AG04450 (cell line): Measurements from ENCODE around the gene SPATA21. TPM values are rescaled to one million over a fixed set of nuclear protein-coding genes. Genes with fewer than 3 reads are reported as not detected.

Experiments
- CTCF ChIA-PET: fragments of 300-600, 350-600 bp; formaldehyde crosslinking; extraction: SDS; loops from one replicate; lab custom pipeline; 2022; ENCODE audit warnings: antibody characterized with exemption, inconsistent platforms; lab: Charles Lee
- POLR2A ChIA-PET: fragments of 350-600 bp; formaldehyde crosslinking; extraction: SDS; loops from one replicate; lab custom pipeline; 2021; ENCODE audit warnings: antibody characterized with exemption, inconsistent platforms; lab: Yijun Ruan, JAX
- DNase-seq: peaks from one replicate; pipeline ENCODE4 v3.0.0-alpha.2; 2011; ENCODE audit warnings: low read depth, low spot score
- H3K27ac ChIP-seq: one replicate; pipeline ENCODE4 v1.5.1; 2012; ENCODE audit warnings: low read depth, low read length, control low read depth
- H3K27me3 ChIP-seq: one replicate; pipeline ENCODE4 v1.6.0; 2012; ENCODE audit warnings: low read length; ENCODE audit not compliant: control insufficient read depth, insufficient read depth
- H3K4me3 ChIP-seq: 2 replicates; pipeline ENCODE4 v1.5.1; 2011; ENCODE audit warnings: mild to moderate bottlenecking, low read depth, low read length, control low read depth
- H3K9me3 ChIP-seq: 2 replicates; pipeline ENCODE4 v1.5.1; 2012; ENCODE audit warnings: low read length; ENCODE audit not compliant: control insufficient read depth, insufficient read depth
- polyA plus RNA-seq: library from polyadenylated mRNA; depleted of rRNA; stranded (reverse); fragments of >200 nt; gene quantifications from 2 replicates; pipeline ENCODE4 v1.2.3, GENCODE V29; 2011
- TF ChIP-seq, protein P1 (sequence below): IDR thresholded peaks from 2 replicates; pipeline ENCODE4 v1.5.1; 2011; ENCODE audit warnings: low read depth, low read length, control low read depth, inconsistent platforms

The SPATA21 gene
- polyA plus RNA-seq, 1 experiment: 0.04 TPM

DNA sequence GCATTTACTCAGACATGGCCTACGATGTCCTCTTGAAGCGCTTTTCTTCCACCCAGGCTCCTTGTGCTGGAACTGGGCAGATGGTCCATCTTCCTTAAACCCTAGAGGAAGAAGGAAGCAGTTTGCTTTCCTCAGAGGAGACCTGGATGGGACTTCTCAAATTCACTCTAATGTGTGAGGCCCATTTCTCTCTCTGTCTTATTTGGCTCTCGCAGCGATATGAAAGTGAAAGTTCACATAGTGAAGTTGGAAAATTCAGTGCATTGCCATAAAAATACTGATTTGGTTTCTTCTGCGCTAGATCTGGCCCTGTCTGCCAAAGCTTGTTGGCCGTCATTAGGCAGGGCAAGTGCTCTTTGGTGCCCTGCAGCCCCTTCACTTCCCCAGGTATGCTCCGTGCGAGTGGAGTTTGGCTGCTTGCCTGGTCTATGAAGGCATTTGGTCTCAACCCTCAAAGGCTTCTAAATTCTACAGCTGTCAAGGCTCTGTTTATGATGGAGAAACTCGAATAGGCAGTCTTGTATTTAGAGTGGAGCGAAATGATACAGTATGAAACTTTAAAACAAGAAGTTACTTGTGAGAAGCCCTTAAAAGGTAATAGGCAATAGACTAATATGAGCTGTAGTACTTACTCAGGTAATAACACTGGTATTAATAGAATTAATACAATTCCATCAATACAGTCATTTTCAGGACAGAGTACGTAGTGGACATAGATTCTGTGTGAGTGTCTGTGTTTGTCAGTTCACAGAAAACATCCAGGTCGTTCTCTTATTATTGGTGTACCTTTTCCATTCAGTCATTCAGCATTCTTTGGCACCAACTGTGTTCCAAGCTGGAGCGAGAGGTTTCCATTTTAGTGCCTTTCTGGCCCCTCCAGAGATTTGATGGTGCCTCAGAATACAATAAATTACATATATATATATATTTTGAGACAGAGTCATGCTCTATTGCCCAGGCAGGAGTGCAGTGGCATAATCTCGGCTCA, 49.7 kb downstream of the SPATA21 start:
- ChIA-PET POLR2A (interaction anchor here (1.1 to 1.2 kb wide), 2 partner anchors 16 to 17 kb away, joined by 3 to 6 read pairs; no protein-coding TSS in a partner anchor), CTCF (interaction anchor here (0.7 to 1.2 kb wide), 2 partner anchors 10 to 52 kb away, joined by 3 to 11 read pairs; no protein-coding TSS in a partner anchor)
- no peak for DNase-seq
- Histone ChIP-seq H3K27ac (peak overlapping the region; percentile 80), H3K9me3 (no peaks in the 10 kb centered on the region), H3K4me3 (peak overlapping the region; percentile 52), H3K27me3 (no peaks in the 10 kb centered on the region)
- TF ChIP-seq, protein P1, sequence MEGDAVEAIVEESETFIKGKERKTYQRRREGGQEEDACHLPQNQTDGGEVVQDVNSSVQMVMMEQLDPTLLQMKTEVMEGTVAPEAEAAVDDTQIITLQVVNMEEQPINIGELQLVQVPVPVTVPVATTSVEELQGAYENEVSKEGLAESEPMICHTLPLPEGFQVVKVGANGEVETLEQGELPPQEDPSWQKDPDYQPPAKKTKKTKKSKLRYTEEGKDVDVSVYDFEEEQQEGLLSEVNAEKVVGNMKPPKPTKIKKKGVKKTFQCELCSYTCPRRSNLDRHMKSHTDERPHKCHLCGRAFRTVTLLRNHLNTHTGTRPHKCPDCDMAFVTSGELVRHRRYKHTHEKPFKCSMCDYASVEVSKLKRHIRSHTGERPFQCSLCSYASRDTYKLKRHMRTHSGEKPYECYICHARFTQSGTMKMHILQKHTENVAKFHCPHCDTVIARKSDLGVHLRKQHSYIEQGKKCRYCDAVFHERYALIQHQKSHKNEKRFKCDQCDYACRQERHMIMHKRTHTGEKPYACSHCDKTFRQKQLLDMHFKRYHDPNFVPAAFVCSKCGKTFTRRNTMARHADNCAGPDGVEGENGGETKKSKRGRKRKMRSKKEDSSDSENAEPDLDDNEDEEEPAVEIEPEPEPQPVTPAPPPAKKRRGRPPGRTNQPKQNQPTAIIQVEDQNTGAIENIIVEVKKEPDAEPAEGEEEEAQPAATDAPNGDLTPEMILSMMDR: no peak

DNA sequence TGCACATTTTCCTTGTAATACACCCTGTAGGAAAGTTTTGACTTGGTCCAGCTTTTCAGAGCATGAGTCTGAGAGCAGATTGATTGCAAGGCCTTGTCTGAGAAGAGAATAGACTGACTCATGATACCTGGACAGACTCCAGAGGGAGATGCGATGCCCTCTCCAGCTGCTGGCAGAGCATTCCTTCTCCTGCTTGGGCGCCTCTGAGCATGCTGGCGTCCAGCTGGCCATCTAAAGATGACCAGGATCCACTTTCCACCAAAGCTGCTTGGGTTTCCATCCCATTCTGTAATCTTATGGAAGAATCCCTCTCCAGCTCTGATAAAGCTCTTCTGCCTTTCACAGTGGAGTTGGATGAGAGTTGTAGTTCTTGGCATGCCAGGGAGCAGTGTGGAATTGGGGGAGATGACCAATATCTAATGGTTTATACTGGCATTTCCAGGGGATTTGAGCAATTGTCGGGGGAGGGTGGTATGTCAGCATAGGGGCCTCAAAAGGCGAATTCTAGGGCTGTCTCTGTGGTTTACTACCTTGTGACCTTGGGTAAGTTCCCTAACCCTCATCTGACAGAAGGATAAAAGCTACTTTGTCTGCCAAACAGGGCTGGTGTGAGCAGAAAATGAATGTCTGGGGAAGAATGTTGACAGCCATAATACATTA, 50.6 kb downstream of the SPATA21 start:
- Histone ChIP-seq H3K9me3 (no peaks in the 10 kb centered on the region), H3K27ac (peak overlapping the region; percentile 80), H3K4me3 (peak overlapping the region; percentile 52), H3K27me3 (no peaks in the 10 kb centered on the region)
- POLR2A ChIA-PET: interaction anchor here (0.5 to 1.2 kb wide), 6 partner anchors 10 to 25 kb away, joined by 3 to 11 read pairs (median 6); partner anchors contain the start of gene SZRD1
- TF ChIP-seq, protein P1: no peak
- CTCF ChIA-PET: interaction anchor here (0.7 kb wide), 1 partner anchor 9 kb away, joined by 11 read pairs; no protein-coding TSS in a partner anchor
- DNase-seq: peak; percentile 44

DNA sequence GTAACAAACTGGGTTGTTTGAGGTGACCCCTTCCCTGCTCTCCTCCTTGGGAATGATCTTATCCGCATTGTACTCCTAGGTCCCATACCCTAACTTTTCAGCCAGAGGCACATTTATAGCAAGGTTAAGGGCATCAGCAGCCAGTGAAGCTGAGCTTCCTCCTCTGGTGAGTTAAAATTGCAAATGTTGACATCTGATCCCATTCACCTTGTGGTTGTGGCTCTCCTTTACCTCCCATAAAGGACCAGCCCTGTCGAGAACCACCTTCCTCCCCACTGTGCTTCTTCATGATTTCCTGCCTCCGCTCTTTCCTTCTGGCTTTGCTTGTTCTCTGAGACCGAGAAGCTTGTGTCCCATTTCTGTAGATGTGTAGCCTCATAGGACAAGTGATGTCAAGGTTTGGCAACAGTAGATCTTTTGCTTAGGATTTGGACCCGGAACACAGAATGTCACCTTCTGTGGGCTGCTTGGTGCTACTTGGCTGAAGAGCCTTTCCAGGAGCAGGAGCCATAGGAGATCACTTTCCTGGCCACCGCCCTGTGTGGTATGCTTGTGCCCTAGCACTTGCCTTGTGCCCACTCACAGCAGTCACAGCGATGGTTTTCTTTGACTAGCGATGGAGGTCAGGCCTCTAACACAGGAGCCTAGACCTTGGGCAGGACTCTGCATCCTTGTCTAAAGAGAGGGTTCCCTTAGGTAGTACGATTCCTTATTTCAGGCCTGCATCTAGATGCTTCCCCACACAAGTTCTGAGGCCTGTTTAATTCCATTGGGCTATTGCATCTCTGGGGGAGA, 51.4 kb downstream of the SPATA21 start:
- ChIA-PET CTCF (interaction anchor here (0.7 to 1.0 kb wide), 2 partner anchors 23 to 54 kb away, joined by 3 read pairs; no protein-coding TSS in a partner anchor), POLR2A (interaction anchor here (0.8 to 1.2 kb wide), 5 partner anchors 10 to 19 kb away, joined by 3 to 10 read pairs (median 6); partner anchors contain the start of gene SZRD1)
- Histone ChIP-seq H3K27ac (peak overlapping the region; percentile 80), H3K4me3 (no peak overlapping the region), H3K9me3 (no peaks in the 10 kb centered on the region), H3K27me3 (no peaks in the 10 kb centered on the region)
- DNase-seq: no peak
- TF ChIP-seq, protein P1: no peak

DNA sequence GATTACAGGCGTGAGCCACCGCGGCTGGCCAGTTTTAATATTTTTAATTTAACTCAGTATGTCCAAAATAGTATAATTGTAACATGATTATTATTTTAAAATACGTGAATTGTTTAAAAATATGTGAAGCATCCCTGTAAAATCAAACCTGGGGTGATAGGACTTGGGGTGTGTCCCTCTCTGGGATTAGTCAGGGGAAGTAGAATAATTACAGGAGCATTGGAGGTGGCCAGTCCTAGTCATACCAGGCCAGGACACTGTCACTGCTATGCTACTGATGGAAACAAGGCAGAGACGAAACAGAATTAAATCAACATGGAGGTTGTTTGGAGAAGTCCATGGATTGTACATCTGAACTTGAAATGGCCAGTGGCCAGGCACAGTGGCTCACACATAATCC, 53.3 kb downstream of the SPATA21 start:
- H3K27ac ChIP-seq: no peak overlapping the region
- TF ChIP-seq, protein P1: no peak

More for the DNA sequence above, 53.3 kb downstream of the SPATA21 start:
- H3K4me3 ChIP-seq: no peak overlapping the region
- ChIA-PET POLR2A (no interaction called here), CTCF (no interaction called here)
- H3K9me3 ChIP-seq: no peaks in the 10 kb centered on the region
- no peak for DNase-seq
- H3K27me3 ChIP-seq: no peaks in the 10 kb centered on the region
